Measurements from ENCODE around the gene STX11.

DNA sequence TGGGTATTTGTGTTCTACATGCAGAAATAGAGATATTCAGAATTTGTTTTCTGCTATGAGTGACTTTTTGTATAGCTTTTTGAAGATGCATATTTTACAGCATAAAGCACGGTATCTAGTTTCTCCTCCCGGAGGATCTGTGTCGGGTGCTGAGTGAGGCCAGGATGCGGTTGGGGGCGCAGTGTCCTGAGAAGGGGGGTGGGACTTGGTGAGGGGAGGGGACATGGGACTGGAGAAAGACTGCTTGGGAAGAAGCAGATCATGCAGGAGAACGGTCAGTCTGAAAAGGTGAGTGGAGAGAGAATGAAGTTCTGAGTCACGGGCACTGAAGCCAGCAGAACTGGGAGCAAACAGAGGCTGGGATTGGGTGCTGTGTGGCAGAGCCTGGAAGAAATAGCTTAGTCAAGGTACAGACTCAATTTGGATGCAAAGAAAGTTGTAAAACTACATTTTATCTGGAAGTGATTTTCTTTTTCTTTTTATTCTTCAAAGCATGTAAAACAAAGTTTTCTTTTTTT lies 44.0 kb downstream of the STX11 start:
- TF ChIP-seq, protein P1, sequence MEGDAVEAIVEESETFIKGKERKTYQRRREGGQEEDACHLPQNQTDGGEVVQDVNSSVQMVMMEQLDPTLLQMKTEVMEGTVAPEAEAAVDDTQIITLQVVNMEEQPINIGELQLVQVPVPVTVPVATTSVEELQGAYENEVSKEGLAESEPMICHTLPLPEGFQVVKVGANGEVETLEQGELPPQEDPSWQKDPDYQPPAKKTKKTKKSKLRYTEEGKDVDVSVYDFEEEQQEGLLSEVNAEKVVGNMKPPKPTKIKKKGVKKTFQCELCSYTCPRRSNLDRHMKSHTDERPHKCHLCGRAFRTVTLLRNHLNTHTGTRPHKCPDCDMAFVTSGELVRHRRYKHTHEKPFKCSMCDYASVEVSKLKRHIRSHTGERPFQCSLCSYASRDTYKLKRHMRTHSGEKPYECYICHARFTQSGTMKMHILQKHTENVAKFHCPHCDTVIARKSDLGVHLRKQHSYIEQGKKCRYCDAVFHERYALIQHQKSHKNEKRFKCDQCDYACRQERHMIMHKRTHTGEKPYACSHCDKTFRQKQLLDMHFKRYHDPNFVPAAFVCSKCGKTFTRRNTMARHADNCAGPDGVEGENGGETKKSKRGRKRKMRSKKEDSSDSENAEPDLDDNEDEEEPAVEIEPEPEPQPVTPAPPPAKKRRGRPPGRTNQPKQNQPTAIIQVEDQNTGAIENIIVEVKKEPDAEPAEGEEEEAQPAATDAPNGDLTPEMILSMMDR (IDR thresholded peaks at IDR 0.05) = no peak
- no peak for TF ChIP-seq EP300 (IDR thresholded peaks at IDR 0.05; ENCODE audit: low read depth)
